ACC112 (cell line): ENCODE data around the gene CLPTM1L.

Experiments
- H2AFZ ChIP-seq: fragments of 200-600 bp; sonication (generic); one replicate; pipeline ENCODE4 v1.6.0; 2017; ENCODE audit warnings: antibody characterized with exemption, low read length; ENCODE audit not compliant: unreplicated experiment
- H3K27ac ChIP-seq: fragments of 200-600 bp; sonication (generic); 2 replicates; pipeline ENCODE4 v1.5.1; 2014; ENCODE audit warnings: low read depth, mild to moderate bottlenecking, antibody characterized with exemption, low read length, moderate library complexity
- H3K27me3 ChIP-seq: fragments of 200-600 bp; sonication (generic); 2 replicates; pipeline ENCODE4 v1.6.1; 2014; ENCODE audit warnings: mild to moderate bottlenecking, antibody characterized with exemption, low read length, moderate library complexity, mixed read lengths; ENCODE audit not compliant: insufficient read depth
- H3K36me3 ChIP-seq: fragments of 200-600 bp; sonication (generic); 2 replicates; pipeline ENCODE4 v1.6.1; 2016; ENCODE audit warnings: mild to moderate bottlenecking, antibody characterized with exemption, low read length, moderate library complexity, mixed read lengths; ENCODE audit not compliant: insufficient read depth
- H3K4me1 ChIP-seq: fragments of 200-600 bp; sonication (generic); one replicate; pipeline ENCODE4 v1.6.1; 2016; ENCODE audit warnings: low read length, mixed read lengths; ENCODE audit not compliant: insufficient read depth, unreplicated experiment, control insufficient read depth
- H3K4me3 ChIP-seq: fragments of 200-600 bp; sonication (generic); 2 replicates; pipeline ENCODE4 v1.5.1; 2014; ENCODE audit warnings: mild to moderate bottlenecking, low read depth, low read length
- H3K79me2 ChIP-seq: fragments of 200-600 bp; sonication (generic); one replicate; pipeline ENCODE4 v1.6.0; 2016; ENCODE audit warnings: low read length; ENCODE audit not compliant: control insufficient read depth, unreplicated experiment, insufficient read depth

CLPTM1L gene

DNA sequence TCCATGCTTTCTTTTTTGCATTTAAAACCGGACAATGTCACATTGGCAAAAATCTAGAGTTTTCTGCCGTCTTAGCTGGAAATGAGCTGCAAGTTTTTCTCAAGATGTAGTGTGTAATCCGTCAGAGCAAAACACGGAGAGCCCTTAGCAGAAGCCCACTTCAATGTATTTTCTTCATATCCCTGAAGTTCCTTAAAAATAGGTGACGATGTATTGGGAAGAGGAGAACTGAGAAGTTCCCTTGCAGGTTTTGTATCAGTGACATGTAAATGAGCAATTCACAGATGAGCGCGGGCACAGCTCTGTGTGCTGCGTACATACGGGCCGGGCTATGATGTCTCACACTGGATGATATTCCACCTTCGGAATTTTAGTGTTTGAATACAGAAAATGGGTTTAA is 14.8 kb upstream of the CLPTM1L start:
- H3K27ac ChIP-seq: no peak overlapping the region
- no peaks in the 10 kb centered on the region for H3K36me3 ChIP-seq
- H3K4me1 ChIP-seq: no peaks in the 10 kb centered on the region
- no peak overlapping the region for H2AFZ ChIP-seq
- H3K27me3 ChIP-seq: peaks cover 89% of the 10 kb centered on the region
- H3K79me2 ChIP-seq: no peaks in the 10 kb centered on the region
- no peak overlapping the region for H3K4me3 ChIP-seq

DNA sequence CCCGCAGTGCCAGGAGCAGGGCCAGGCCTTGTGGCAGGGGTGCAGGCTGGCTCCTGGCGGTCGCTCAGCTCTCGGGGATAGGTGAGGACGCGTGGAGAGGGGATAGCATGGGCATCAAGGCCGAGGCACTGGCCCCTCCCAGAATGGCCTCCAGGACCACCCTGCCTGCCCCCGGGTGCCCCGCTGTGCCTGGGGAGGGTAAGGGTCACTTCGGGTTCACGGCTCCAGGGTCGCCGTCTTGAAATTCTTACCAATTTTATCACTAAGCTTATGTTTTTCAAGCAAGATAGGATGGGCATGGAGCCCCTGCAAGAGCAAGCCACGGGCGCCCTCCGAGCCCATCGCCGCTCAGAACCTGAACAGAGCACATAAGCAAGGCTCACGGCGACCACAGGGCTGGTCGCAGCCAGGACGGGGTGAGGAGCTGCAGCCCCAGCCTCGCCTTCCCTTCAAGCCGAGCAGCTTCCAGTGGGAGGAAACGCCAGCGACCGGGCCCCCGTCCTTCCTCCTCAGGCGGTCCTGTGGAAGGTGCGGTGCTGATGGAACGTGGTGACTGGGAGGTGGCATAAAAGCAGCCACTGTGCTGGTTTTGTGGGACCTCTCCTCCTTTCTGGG is 14.2 kb upstream of the CLPTM1L start:
- Histone ChIP-seq H3K79me2 (no peaks in the 10 kb centered on the region), H2AFZ (no peak overlapping the region), H3K36me3 (no peaks in the 10 kb centered on the region), H3K4me3 (no peak overlapping the region), H3K4me1 (no peaks in the 10 kb centered on the region), H3K27ac (no peak overlapping the region), H3K27me3 (peaks cover 89% of the 10 kb centered on the region)

DNA sequence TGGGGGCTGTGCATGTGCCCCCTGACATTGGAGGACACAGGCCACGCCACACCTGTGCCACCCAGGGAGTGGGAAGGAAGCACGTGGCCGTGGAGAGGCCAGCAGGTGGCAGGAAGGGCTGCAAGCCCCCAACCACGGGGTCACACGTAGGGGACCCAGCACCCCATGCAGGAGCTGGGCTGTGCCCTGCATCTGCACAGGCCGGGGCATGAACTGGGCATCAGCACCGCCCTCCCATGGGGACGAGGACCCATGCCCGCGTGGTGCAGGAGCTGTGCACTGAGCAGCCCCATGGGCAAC is 13.8 kb upstream of the CLPTM1L start:
- peaks cover 89% of the 10 kb centered on the region for H3K27me3 ChIP-seq
- no peaks in the 10 kb centered on the region for H3K4me1 ChIP-seq
- H3K4me3 ChIP-seq: no peak overlapping the region
- H2AFZ ChIP-seq: no peak overlapping the region
- no peak overlapping the region for H3K27ac ChIP-seq
- H3K79me2 ChIP-seq: no peaks in the 10 kb centered on the region
- H3K36me3 ChIP-seq: no peaks in the 10 kb centered on the region

DNA sequence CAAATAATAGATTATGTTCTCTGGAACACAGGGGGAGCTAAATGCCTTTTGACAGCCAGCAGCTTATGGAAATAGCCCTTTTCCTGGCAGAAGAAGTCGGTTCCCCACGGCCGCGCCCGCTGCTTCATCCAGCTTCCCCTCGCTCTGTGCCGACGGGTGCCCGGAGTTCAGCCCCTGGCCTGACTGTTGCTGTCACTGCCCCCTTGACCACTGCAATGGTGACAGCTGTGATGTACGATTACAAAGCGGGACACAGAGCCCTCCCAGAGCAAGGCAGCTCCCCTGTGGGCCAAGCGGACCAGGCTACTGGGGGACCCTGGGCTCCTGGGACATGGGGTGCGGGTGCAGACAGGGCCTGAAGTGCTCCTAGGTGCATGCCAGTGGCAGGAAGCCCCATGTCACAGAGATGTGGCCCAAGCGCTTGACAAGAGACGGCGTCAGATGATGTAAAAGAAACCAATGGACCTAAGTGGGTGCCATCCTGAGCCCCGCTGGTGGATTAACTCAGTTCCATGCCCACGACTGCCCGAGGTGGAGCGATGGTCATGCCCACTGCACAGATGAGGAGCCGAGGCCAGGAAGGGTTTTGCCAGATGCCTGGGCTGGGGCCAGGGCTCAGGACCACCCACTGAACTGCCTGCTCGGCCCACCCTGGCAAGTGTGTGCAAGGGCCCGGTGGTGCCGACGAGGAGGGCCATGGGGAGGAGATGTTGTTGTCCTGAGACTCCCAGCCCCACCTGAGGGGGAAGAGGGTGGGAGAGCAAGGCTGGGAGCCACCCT is 13.2 kb upstream of the CLPTM1L start:
- H2AFZ ChIP-seq: no peak overlapping the region
- H3K36me3 ChIP-seq: no peaks in the 10 kb centered on the region
- no peaks in the 10 kb centered on the region for H3K79me2 ChIP-seq
- no peak overlapping the region for H3K27ac ChIP-seq
- no peaks in the 10 kb centered on the region for H3K4me1 ChIP-seq
- no peak overlapping the region for H3K4me3 ChIP-seq
- H3K27me3 ChIP-seq: peaks cover 87% of the 10 kb centered on the region

DNA sequence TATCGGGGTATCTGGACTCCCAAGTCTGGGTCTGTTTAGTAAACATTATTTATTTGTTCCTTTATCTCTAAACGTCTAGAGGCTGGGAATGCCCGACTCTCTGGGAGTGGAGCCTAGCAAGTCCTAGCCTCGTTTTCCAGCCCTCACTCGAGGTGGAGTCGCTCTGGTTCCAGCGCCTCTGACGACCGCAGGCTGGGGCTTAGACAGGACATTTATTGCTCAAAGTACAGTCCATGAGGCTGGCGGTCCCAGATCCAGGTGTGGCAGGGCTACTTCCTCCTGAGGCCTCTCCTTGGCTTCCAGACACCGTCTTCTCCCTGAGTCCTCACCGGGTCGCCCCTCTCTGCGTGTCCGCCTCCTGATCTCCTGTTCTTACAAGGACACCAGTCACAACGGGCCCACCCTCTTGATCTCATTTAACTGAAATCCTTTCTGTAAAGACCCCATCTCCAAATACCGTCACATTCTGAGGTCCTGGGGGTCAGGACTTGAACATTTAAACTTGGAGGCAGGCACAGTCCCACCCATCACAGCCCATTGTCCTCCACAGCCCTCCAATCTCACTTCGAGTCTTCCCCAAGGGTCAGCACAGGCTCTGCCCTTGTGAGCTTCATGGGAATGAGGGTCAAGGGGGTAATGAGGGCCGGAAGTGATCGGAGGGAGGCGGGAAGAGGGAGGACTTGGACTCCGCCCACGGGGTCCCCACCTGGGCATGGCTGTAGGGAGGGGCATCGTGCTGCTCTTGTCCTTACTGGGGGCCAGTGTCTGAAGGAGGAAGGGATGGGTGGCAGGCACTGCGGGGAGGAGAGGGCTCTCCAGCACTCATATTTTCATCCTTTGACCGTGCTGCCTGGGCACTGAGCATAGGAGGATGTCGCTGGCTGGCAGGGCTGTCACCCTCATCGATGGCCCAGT is 12.2 kb upstream of the CLPTM1L start:
- Histone ChIP-seq H3K79me2 (no peaks in the 10 kb centered on the region), H3K4me1 (no peaks in the 10 kb centered on the region), H3K27ac (no peak overlapping the region), H3K4me3 (no peak overlapping the region), H3K36me3 (no peaks in the 10 kb centered on the region), H3K27me3 (peaks cover 88% of the 10 kb centered on the region), H2AFZ (no peak overlapping the region)

DNA sequence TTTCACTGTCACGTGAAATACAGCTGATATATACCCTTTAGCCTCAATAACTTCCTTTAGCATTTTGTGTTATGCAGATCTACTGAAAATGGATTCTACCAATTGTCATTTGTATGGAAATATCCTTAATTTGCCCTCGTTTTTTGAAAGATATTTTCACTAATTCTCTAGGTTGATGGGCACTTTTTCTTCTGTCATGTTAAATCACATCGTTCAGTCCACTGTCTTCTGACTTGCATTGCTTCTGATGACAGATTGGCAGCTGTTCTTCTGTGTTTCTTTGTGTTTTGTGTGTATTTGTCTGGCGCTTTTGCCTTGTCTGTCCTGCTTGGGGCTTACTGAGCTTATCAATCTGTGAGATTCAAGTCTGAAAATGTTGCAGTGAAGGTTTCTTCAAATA is 9.7 kb upstream of the CLPTM1L start:
- no peak overlapping the region for H2AFZ ChIP-seq
- H3K27ac ChIP-seq: no peak overlapping the region
- H3K4me1 ChIP-seq: no peaks in the 10 kb centered on the region
- H3K36me3 ChIP-seq: no peaks in the 10 kb centered on the region
- H3K79me2 ChIP-seq: no peaks in the 10 kb centered on the region
- H3K4me3 ChIP-seq: no peak overlapping the region
- H3K27me3 ChIP-seq: peaks cover 74% of the 10 kb centered on the region

DNA sequence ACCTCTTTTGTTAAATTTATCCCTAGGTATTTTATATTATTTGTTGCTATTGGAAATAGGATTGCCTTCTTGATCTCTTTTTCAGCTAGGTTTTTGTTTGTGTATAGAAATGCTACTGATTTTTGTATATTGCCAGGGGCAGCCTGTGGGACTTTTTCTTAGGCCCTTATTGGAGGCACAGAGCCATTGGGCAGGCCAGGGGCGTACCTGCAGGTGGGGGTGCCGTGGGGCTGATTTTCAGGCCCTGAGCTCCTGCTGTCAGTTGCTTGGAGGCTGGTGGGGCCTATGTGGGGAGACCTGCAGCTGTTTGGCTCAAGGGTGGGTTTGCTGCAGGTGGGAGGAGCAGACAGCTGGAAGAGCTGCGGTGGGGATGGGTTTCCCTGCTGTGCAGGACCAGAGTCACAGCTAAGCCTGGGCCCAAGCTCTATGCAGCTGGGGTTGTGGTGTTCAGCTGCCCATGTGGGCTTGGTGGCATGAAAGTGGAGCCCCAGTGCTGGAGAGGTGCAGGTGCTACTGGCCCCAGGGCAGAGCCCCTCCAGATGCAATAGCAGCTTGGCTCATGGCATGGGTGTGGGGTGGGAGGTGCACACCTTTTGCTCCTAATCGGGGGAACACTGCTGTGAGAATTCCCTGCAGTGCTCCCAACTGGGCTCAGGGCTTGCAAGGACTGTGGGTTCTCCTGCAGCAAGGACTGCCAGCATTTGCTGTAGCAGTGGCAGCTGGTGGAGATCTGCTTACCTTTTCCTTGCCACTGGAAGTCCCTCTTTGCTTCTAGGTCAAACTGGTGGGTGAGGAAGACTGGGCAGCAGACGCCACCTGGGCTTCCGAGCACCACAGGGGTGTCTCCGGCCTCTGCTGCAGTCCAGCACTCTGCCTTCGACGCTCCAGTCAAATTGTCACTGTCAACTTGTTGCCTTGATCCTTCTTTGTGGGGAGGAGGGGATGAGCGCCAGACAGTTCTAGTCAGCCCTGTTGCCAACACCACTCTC is 7.6 kb upstream of the CLPTM1L start:
- H3K27me3 ChIP-seq: peaks cover 53% of the 10 kb centered on the region
- H3K4me3 ChIP-seq: no peak overlapping the region
- no peak overlapping the region for H3K27ac ChIP-seq
- no peaks in the 10 kb centered on the region for H3K4me1 ChIP-seq
- H2AFZ ChIP-seq: no peak overlapping the region
- H3K79me2 ChIP-seq: no peaks in the 10 kb centered on the region
- no peaks in the 10 kb centered on the region for H3K36me3 ChIP-seq

DNA sequence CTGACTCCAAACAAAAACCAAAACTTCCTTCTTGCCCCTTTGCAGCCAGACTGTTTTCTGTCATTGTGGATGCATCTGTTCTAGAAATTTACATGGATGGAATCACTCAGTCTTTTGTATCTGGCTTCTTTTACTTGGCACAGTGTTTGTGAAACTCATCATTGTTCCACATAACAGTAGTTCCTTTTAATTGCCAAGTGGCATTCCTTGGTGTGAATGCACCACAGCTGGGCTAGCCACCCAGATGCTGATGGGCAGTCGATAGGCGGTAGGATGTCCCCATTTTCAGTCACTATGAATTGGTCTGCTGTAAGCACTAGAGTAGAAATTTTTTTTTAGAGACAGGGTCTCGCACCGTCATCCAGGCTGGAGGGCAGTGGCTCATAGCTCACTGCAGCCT is 6.3 kb upstream of the CLPTM1L start:
- no peak overlapping the region for H3K27ac ChIP-seq
- no peaks in the 10 kb centered on the region for H3K79me2 ChIP-seq
- H3K4me3 ChIP-seq: no peak overlapping the region
- no peak overlapping the region for H2AFZ ChIP-seq
- H3K4me1 ChIP-seq: no peaks in the 10 kb centered on the region
- H3K27me3 ChIP-seq: peaks cover 40% of the 10 kb centered on the region
- no peaks in the 10 kb centered on the region for H3K36me3 ChIP-seq

DNA sequence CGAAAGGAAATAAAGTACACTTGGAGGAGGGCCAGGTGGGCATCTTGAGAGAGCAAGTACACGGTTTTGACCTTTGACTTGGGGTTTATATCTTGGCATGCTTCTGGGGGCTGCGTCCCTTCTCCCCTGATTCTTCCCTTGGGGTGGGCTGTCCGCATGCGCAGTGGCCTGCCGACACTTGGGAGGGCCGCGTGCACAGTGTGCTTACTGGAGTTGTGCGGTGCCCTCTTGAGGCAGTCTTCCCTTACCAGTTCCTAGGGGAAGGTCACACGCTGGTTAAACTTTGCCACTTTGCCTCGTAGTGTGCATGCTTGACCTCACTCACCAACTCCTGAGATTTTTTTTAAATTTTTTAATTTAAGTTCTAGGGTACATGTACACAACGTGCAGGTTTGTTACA is 4.3 kb upstream of the CLPTM1L start:
- Histone ChIP-seq H3K27ac (no peak overlapping the region), H3K27me3 (peaks cover 22% of the 10 kb centered on the region), H2AFZ (no peak overlapping the region), H3K79me2 (peaks cover 13% of the 10 kb centered on the region), H3K4me3 (no peak overlapping the region), H3K4me1 (no peaks in the 10 kb centered on the region), H3K36me3 (no peaks in the 10 kb centered on the region)

DNA sequence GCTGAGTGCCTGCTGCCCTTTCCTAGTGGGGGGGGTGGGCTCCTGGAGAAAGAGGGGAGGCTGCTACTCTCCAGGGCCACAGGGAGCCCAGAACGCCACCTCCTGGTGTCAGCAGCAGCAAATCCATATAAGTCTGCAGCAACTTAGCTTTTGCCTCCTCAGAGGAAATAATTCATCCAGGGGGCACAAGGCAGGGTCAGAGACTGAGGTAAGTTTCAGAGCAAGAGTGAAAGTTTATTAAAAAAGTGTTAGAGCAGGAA is 4.0 kb upstream of the CLPTM1L start:
- H2AFZ ChIP-seq: no peak overlapping the region
- H3K4me1 ChIP-seq: peaks cover 2% of the 10 kb centered on the region
- no peak overlapping the region for H3K27ac ChIP-seq
- H3K79me2 ChIP-seq: peaks cover 16% of the 10 kb centered on the region
- no peak overlapping the region for H3K4me3 ChIP-seq
- no peaks in the 10 kb centered on the region for H3K36me3 ChIP-seq
- peaks cover 19% of the 10 kb centered on the region; the same call in 1 of the 2 replicates for H3K27me3 ChIP-seq
